GM10248 (cell line): Measurements from ENCODE around the gene TXN.
"Not testable (repeated sequence)": the region's sequence is repeated elsewhere in the genome, so short reads cannot be mapped to it uniquely, and the experiment has no call there.

Experiments used
- CTCF ChIA-PET: fragments of 300-600 bp; sonication (Branson Sonifier 250); formaldehyde crosslinking; extraction: SDS; loops from one replicate; lab custom pipeline; 2021; ENCODE audit warnings: antibody characterized with exemption; lab: Yijun Ruan, JAX
- POLR2A ChIA-PET: fragments of 350-650 bp; sonication (Branson Sonifier 250); formaldehyde crosslinking; extraction: SDS; loops from one replicate; lab custom pipeline; 2020; ENCODE audit warnings: antibody characterized with exemption; lab: Yijun Ruan, JAX
- DNase-seq: peaks from one replicate; pipeline ENCODE4 v3.0.0; 2012; ENCODE audit errors: extremely low spot score
- CTCF ChIP-seq: IDR thresholded peaks from 2 replicates; pipeline ENCODE4 v1.5.1; 2012; ENCODE audit warnings: mild to moderate bottlenecking, low read depth; ENCODE audit errors: extremely low read depth, missing control alignments, control extremely low read depth

Gene TXN

GRCh38 chr9:110197330-110198187, 58.7 kb downstream of the TXN start:
- TF ChIP-seq CTCF: no peak
- no peak for DNase-seq
- ChIA-PET POLR2A (no interaction called here), CTCF (interaction anchor here (1.6 to 9.8 kb wide), 3 partner anchors 13 to 19 kb away, joined by 3 to 54 read pairs (median 6); no protein-coding TSS in a partner anchor)

GRCh38 chr9:110196084-110196499, 60.2 kb downstream of the TXN start:
- POLR2A ChIA-PET: interaction anchor here (0.5 kb wide), 1 partner anchor 69 kb away, joined by 3 read pairs; no protein-coding TSS in a partner anchor
- CTCF ChIA-PET: interaction anchor here (9.8 kb wide), 1 partner anchor 12 kb away, joined by 54 read pairs; no protein-coding TSS in a partner anchor
- not testable (repeated sequence) for DNase-seq
